ENCODE results near the gene KY. TPM values are rescaled to one million over a fixed set of nuclear protein-coding genes. Genes with fewer than 3 reads are reported as not detected.

KY gene
- total RNA-seq, 1 experiment from 2014 or later = not detected

DNA sequence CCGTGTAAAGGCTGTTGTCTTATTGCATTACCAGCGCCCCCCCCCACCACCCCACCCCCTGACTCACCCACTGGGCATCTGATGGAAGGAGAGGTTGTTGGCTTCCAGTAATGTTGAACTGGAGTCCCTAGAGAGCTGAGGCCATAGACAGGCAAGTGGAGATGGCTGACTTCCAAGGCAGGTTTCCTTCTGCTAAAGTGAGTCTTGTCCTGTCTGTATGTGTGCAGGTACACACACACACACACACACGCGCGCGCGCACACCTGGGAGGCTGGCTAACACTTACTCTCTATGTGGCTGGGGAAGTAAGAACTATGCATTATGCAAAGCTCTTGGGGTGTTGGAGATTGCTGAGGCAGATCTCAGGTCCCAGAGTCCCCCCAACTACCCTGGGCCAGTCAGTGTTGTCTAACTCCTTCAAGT, 1.6 kb upstream of the KY start:
- H3K27ac ChIP-seq (ENCODE audit: low read length) = no peak overlapping the region
- H3K9me3 ChIP-seq (ENCODE audit: control insufficient read depth, insufficient read depth, low read depth, low read length) = no peaks in the 10 kb centered on the region
- in situ Hi-C loops (cut with HindIII; ENCODE audit: low pct_unique_long_range_greater_than_20kb, low sequenced_read_pairs) = no loop called here
- H3K4me3 ChIP-seq (ENCODE audit: low read depth in 2 of 2, low read length in 2 of 2) = no peak overlapping the region
- ChIA-PET POLR2A (no interaction called here), CTCF (no interaction called here)
- DNase-seq (ENCODE audit: low read depth, low spot score) (no peak), ATAC-seq (no peak)
- peaks cover 23% of the 10 kb centered on the region for H3K27me3 ChIP-seq (ENCODE audit: control insufficient read depth, insufficient read depth, low read length)
- intact Hi-C loops (cut with micrococcal nuclease; ENCODE audit: unreplicated experiment) = no loop called here
- no TSS peak for BruUV-seq (replicated peaks)
- H3K4me1 ChIP-seq (ENCODE audit: control insufficient read depth, insufficient read depth, low read length) = peaks cover 9% of the 10 kb centered on the region
- TF ChIP-seq TCF7L2 (IDR thresholded peaks at IDR 0.05; ENCODE audit: low read depth, low read length) = no peak
- no peak for TF ChIP-seq POLR2AphosphoS5 (IDR thresholded peaks at IDR 0.05; ENCODE audit: low read depth, low read length)
- TF ChIP-seq, protein P1, sequence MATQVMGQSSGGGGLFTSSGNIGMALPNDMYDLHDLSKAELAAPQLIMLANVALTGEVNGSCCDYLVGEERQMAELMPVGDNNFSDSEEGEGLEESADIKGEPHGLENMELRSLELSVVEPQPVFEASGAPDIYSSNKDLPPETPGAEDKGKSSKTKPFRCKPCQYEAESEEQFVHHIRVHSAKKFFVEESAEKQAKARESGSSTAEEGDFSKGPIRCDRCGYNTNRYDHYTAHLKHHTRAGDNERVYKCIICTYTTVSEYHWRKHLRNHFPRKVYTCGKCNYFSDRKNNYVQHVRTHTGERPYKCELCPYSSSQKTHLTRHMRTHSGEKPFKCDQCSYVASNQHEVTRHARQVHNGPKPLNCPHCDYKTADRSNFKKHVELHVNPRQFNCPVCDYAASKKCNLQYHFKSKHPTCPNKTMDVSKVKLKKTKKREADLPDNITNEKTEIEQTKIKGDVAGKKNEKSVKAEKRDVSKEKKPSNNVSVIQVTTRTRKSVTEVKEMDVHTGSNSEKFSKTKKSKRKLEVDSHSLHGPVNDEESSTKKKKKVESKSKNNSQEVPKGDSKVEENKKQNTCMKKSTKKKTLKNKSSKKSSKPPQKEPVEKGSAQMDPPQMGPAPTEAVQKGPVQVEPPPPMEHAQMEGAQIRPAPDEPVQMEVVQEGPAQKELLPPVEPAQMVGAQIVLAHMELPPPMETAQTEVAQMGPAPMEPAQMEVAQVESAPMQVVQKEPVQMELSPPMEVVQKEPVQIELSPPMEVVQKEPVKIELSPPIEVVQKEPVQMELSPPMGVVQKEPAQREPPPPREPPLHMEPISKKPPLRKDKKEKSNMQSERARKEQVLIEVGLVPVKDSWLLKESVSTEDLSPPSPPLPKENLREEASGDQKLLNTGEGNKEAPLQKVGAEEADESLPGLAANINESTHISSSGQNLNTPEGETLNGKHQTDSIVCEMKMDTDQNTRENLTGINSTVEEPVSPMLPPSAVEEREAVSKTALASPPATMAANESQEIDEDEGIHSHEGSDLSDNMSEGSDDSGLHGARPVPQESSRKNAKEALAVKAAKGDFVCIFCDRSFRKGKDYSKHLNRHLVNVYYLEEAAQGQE (IDR thresholded peaks at IDR 0.05; ENCODE audit: insufficient read depth in 1 of 2, low read depth in 2 of 2, low read length in 1 of 2) = no peak
- no peak for TF ChIP-seq SIN3A (IDR thresholded peaks at IDR 0.05; ENCODE audit: borderline replicate concordance, insufficient read depth, low read depth, low read length)
- TF ChIP-seq, protein P2, sequence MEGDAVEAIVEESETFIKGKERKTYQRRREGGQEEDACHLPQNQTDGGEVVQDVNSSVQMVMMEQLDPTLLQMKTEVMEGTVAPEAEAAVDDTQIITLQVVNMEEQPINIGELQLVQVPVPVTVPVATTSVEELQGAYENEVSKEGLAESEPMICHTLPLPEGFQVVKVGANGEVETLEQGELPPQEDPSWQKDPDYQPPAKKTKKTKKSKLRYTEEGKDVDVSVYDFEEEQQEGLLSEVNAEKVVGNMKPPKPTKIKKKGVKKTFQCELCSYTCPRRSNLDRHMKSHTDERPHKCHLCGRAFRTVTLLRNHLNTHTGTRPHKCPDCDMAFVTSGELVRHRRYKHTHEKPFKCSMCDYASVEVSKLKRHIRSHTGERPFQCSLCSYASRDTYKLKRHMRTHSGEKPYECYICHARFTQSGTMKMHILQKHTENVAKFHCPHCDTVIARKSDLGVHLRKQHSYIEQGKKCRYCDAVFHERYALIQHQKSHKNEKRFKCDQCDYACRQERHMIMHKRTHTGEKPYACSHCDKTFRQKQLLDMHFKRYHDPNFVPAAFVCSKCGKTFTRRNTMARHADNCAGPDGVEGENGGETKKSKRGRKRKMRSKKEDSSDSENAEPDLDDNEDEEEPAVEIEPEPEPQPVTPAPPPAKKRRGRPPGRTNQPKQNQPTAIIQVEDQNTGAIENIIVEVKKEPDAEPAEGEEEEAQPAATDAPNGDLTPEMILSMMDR (IDR thresholded peaks at IDR 0.05) = no peak
- no peaks in the 10 kb centered on the region for H3K36me3 ChIP-seq (ENCODE audit: control insufficient read depth, insufficient read depth, low read length)

DNA sequence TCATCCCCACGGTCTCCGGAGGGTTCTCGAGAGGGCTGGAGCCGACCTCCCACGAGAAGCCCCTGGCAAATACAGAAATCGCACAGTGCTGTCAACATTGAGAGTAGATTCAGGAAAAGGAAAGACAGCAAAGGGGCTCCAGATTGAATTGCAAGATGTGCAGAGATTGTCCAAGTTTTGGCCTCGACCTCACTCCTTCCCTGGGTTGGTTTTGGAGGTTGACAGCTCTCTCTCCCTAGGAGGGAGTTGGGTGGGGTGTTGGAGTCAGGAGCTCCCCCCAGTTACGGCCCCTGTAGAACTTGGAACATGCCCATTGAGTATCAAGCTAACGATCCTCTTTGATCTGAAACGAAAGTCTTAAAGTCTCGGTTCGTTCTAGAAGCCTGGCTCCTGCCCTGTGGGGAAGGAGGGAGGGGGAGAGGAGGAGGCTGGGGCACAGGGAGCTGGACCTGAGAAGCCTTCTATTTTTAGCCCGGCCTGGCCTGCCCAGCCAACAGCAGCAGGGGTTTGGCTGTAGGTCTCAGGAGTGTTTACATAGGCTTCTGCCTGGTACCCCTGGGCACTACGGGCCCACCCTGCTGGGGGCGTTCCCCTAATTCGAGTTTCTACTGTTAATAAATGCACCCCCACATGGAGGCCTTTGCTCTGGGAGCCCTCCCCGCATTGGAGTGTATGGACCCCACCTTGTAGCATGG, 672 bp upstream of the KY start:
- Histone ChIP-seq H3K27me3 (ENCODE audit: control insufficient read depth, insufficient read depth, low read length) (peaks cover 27% of the 10 kb centered on the region), H3K36me3 (ENCODE audit: control insufficient read depth, insufficient read depth, low read length) (no peaks in the 10 kb centered on the region), H3K27ac (ENCODE audit: low read length) (no peak overlapping the region), H3K4me1 (ENCODE audit: control insufficient read depth, insufficient read depth, low read length) (peaks cover 9% of the 10 kb centered on the region), H3K4me3 (ENCODE audit: low read depth in 2 of 2, low read length in 2 of 2) (peak overlapping the region; percentile 32 to 34), H3K9me3 (ENCODE audit: control insufficient read depth, insufficient read depth, low read depth, low read length) (no peaks in the 10 kb centered on the region)
- no TSS peak for BruUV-seq (replicated peaks)
- POLR2A ChIA-PET = no interaction called here
- DNase-seq (ENCODE audit: low read depth, low spot score) (no peak), ATAC-seq (peak; percentile 10; the same call in 1 of the 2 replicates)
- in situ Hi-C loops (cut with HindIII; ENCODE audit: low pct_unique_long_range_greater_than_20kb, low sequenced_read_pairs) (no loop called here), intact Hi-C loops (cut with micrococcal nuclease; ENCODE audit: unreplicated experiment) (no loop called here)
- CTCF ChIA-PET = no interaction called here
- TF ChIP-seq, protein P2 (IDR thresholded peaks at IDR 0.05) = no peak
- no peak for TF ChIP-seq SIN3A (IDR thresholded peaks at IDR 0.05; ENCODE audit: borderline replicate concordance, insufficient read depth, low read depth, low read length)
- TF ChIP-seq TCF7L2 (IDR thresholded peaks at IDR 0.05; ENCODE audit: low read depth, low read length) = no peak
- TF ChIP-seq, protein P1 (IDR thresholded peaks at IDR 0.05; ENCODE audit: insufficient read depth in 1 of 2, low read depth in 2 of 2, low read length in 1 of 2) = no peak
- TF ChIP-seq POLR2AphosphoS5 (IDR thresholded peaks at IDR 0.05; ENCODE audit: low read depth, low read length) = no peak

All from Panc1 (cell line).